ENCODE measurements around the gene CXADR.

CXADR gene

GRCh38 chr21:17583898-17584297 is 71.1 kb downstream of the CXADR start (continued):
- no peak for TF ChIP-seq POU6F1 (CRISPR knock-in tag; IDR thresholded peaks at IDR 0.05; ENCODE audit: borderline replicate concordance, low read depth)

- peak; percentile 76 for ATAC-seq
- TF ChIP-seq ESRRG (CRISPR knock-in tag; IDR thresholded peaks at IDR 0.05) (no peak), ZNF565 (CRISPR knock-in tag; conservative IDR thresholded peaks at IDR 0.05; ENCODE audit: low read depth) (no peak), PPARA (CRISPR knock-in tag; IDR thresholded peaks at IDR 0.05; ENCODE audit: borderline replicate concordance) (no peak), TOX (CRISPR knock-in tag; IDR thresholded peaks at IDR 0.05; ENCODE audit: borderline replicate concordance) (no peak), SNAI2 (CRISPR knock-in tag; IDR thresholded peaks at IDR 0.05) (no peak), TCF4 (CRISPR knock-in tag; IDR thresholded peaks at IDR 0.05; ENCODE audit: borderline replicate concordance) (peak; percentile 60; the same call in 1 of the 2 replicates)
Observed at GRCh38 chr21:17585875-17586450, 73.1 kb downstream of the CXADR start.

GRCh38 chr21:17590430-17590829 is 77.6 kb downstream of the CXADR start:
- no peak for ATAC-seq
- TF ChIP-seq ZFP3 (CRISPR knock-in tag; IDR thresholded peaks at IDR 0.05) (no peak), ZNF70 (CRISPR knock-in tag; IDR thresholded peaks at IDR 0.05) (no peak), CREB5 (CRISPR knock-in tag; IDR thresholded peaks at IDR 0.05; ENCODE audit: low read depth) (no peak), OSR1 (CRISPR knock-in tag; IDR thresholded peaks at IDR 0.05) (no peak), ISL1 (CRISPR knock-in tag; IDR thresholded peaks at IDR 0.05) (no peak), CSDC2 (CRISPR knock-in tag; IDR thresholded peaks at IDR 0.05) (no peak), RARB (CRISPR knock-in tag; IDR thresholded peaks at IDR 0.05) (no peak), ZFP30 (CRISPR knock-in tag; IDR thresholded peaks at IDR 0.05) (no peak), ZC3H10 (CRISPR knock-in tag; IDR thresholded peaks at IDR 0.05) (no peak), TCF4 (CRISPR knock-in tag; IDR thresholded peaks at IDR 0.05; ENCODE audit: borderline replicate concordance) (no peak), TOX (CRISPR knock-in tag; IDR thresholded peaks at IDR 0.05; ENCODE audit: borderline replicate concordance) (no peak), GLIS3 (CRISPR knock-in tag; IDR thresholded peaks at IDR 0.05) (no peak), PPARA (CRISPR knock-in tag; IDR thresholded peaks at IDR 0.05; ENCODE audit: borderline replicate concordance) (no peak), ARNTL (CRISPR knock-in tag; IDR thresholded peaks at IDR 0.05; ENCODE audit: borderline replicate concordance, low read depth) (no peak), SNAI2 (CRISPR knock-in tag; IDR thresholded peaks at IDR 0.05) (no peak)
- TF ChIP-seq, protein P1, sequence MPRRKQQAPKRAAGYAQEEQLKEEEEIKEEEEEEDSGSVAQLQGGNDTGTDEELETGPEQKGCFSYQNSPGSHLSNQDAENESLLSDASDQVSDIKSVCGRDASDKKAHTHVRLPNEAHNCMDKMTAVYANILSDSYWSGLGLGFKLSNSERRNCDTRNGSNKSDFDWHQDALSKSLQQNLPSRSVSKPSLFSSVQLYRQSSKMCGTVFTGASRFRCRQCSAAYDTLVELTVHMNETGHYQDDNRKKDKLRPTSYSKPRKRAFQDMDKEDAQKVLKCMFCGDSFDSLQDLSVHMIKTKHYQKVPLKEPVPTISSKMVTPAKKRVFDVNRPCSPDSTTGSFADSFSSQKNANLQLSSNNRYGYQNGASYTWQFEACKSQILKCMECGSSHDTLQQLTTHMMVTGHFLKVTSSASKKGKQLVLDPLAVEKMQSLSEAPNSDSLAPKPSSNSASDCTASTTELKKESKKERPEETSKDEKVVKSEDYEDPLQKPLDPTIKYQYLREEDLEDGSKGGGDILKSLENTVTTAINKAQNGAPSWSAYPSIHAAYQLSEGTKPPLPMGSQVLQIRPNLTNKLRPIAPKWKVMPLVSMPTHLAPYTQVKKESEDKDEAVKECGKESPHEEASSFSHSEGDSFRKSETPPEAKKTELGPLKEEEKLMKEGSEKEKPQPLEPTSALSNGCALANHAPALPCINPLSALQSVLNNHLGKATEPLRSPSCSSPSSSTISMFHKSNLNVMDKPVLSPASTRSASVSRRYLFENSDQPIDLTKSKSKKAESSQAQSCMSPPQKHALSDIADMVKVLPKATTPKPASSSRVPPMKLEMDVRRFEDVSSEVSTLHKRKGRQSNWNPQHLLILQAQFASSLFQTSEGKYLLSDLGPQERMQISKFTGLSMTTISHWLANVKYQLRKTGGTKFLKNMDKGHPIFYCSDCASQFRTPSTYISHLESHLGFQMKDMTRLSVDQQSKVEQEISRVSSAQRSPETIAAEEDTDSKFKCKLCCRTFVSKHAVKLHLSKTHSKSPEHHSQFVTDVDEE (CRISPR knock-in tag; IDR thresholded peaks at IDR 0.05): no peak
- TF ChIP-seq, protein P2, sequence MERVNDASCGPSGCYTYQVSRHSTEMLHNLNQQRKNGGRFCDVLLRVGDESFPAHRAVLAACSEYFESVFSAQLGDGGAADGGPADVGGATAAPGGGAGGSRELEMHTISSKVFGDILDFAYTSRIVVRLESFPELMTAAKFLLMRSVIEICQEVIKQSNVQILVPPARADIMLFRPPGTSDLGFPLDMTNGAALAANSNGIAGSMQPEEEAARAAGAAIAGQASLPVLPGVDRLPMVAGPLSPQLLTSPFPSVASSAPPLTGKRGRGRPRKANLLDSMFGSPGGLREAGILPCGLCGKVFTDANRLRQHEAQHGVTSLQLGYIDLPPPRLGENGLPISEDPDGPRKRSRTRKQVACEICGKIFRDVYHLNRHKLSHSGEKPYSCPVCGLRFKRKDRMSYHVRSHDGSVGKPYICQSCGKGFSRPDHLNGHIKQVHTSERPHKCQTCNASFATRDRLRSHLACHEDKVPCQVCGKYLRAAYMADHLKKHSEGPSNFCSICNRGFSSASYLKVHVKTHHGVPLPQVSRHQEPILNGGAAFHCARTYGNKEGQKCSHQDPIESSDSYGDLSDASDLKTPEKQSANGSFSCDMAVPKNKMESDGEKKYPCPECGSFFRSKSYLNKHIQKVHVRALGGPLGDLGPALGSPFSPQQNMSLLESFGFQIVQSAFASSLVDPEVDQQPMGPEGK (CRISPR knock-in tag; IDR thresholded peaks at IDR 0.05; ENCODE audit: borderline replicate concordance): no peak

GRCh38 chr21:17597680-17598079 is 84.8 kb downstream of the CXADR start:
- ATAC-seq: no peak
- TF ChIP-seq PPARA (CRISPR knock-in tag; IDR thresholded peaks at IDR 0.05; ENCODE audit: borderline replicate concordance): no peak
- TF ChIP-seq ARNTL (CRISPR knock-in tag; IDR thresholded peaks at IDR 0.05; ENCODE audit: borderline replicate concordance, low read depth): no peak
- TF ChIP-seq TOX (CRISPR knock-in tag; IDR thresholded peaks at IDR 0.05; ENCODE audit: borderline replicate concordance): no peak
- TF ChIP-seq, protein P2 (CRISPR knock-in tag; IDR thresholded peaks at IDR 0.05; ENCODE audit: borderline replicate concordance): no peak
- no peak for TF ChIP-seq CREB5 (CRISPR knock-in tag; IDR thresholded peaks at IDR 0.05; ENCODE audit: low read depth)
- TF ChIP-seq TCF4 (CRISPR knock-in tag; IDR thresholded peaks at IDR 0.05; ENCODE audit: borderline replicate concordance): no peak
- TF ChIP-seq CSRNP3 (CRISPR knock-in tag; IDR thresholded peaks at IDR 0.05): no peak
- no peak for TF ChIP-seq ZFP30 (CRISPR knock-in tag; IDR thresholded peaks at IDR 0.05)
